Stomach (tissue), 4 donors: ENCODE data around the gene CCDC180.

Experiments
- POLR2A ChIP-seq, 4 donors: fragments of 450-650 bp; IDR thresholded peaks; one replicate each; pipeline ENCODE4 v1.6.1; 2016; ENCODE audit warnings: antibody characterized with exemption in 4 of 4, control low read depth in 2 of 4, mild to moderate bottlenecking in 1 of 4, moderate library complexity in 1 of 4
- TF ChIP-seq, protein P1 (sequence below), 7 experiments: fragments of 450-650 bp in 4 of 7; fragments of 200-600 bp in 3 of 7; sonication (generic) in 3 of 7; IDR thresholded peaks; one replicate each; pipeline ENCODE4 v1.5.1; 2016 to 2019; ENCODE audit warnings: antibody characterized with exemption in 7 of 7, control low read depth in 2 of 7, mild to moderate bottlenecking in 1 of 7

DNA sequence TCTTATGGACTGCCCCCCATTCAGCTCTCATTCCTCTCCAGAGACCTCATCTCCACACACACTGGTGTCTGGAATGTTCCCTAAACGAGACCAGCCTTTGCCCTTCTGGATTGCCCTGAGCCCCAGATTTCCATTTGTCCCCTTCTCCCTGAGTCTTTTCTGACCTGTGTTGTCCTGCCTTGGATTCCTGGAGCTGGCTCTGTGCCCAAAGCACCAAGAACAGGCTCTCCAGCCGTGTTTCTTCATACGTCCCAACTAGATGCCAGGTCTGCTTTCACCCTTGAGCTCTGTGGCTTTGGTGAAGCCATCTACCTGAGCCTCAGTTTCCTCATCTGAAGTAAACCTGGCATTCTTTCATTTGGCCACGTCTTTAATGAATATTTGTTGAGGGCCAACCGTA is 6.3 kb downstream of the CCDC180 start:
- TF ChIP-seq, protein P1, sequence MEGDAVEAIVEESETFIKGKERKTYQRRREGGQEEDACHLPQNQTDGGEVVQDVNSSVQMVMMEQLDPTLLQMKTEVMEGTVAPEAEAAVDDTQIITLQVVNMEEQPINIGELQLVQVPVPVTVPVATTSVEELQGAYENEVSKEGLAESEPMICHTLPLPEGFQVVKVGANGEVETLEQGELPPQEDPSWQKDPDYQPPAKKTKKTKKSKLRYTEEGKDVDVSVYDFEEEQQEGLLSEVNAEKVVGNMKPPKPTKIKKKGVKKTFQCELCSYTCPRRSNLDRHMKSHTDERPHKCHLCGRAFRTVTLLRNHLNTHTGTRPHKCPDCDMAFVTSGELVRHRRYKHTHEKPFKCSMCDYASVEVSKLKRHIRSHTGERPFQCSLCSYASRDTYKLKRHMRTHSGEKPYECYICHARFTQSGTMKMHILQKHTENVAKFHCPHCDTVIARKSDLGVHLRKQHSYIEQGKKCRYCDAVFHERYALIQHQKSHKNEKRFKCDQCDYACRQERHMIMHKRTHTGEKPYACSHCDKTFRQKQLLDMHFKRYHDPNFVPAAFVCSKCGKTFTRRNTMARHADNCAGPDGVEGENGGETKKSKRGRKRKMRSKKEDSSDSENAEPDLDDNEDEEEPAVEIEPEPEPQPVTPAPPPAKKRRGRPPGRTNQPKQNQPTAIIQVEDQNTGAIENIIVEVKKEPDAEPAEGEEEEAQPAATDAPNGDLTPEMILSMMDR (IDR thresholded peaks at IDR 0.05), result no peak
- TF ChIP-seq POLR2A (IDR thresholded peaks at IDR 0.05), result no peak
